Adrenal gland (tissue), 12 donors: ENCODE data around the gene CUL2. TPM values are rescaled to one million over a fixed set of nuclear protein-coding genes. Genes with fewer than 3 reads are reported as not detected.

Source experiments
- DNase-seq, 7 donors: peaks; one replicate each; pipeline ENCODE4 v3.0.0-alpha.2; 2019 to 2020
- H3K27ac ChIP-seq, 5 donors: fragments of 200-600 bp; sonication (generic) in 4 of 5; 1 replicate in 3 of 5; 2 replicates in 2 of 5; pipeline versions ENCODE4 v1.5.1 to v1.8.0; 2016 to 2020; ENCODE audit warnings: mild to moderate bottlenecking in 1 of 5
- H3K27me3 ChIP-seq: fragments of 200-600 bp; 2 replicates; pipeline ENCODE4 v1.8.0; 2021
- H3K36me3 ChIP-seq, 2 donors: fragments of 200-600 bp; replicated peaks in 1 of 2; 1 replicate in 1 of 2; 2 replicates in 1 of 2; pipeline versions ENCODE4 v1.5.1 to v1.8.0; 2018 to 2022
- H3K4me1 ChIP-seq, 2 donors: fragments of 200-600 bp; replicated peaks in 1 of 2; 1 replicate in 1 of 2; 2 replicates in 1 of 2; pipeline versions ENCODE4 v1.5.1 to v1.8.0; 2018 to 2021
- H3K4me3 ChIP-seq, 4 donors: fragments of 200-600 bp; sonication (generic) in 3 of 4; one replicate each; pipeline ENCODE4 v1.5.1; 2016 to 2018
- H3K9me3 ChIP-seq, 3 donors: fragments of 200-600 bp; sonication (generic) in 1 of 3; replicated peaks in 1 of 3; 1 replicate in 2 of 3; 2 replicates in 1 of 3; pipeline versions ENCODE4 v1.5.1 to v1.8.0; 2016 to 2021
- CTCF ChIP-seq, 6 experiments: fragments of 450-650 bp in 4 of 6; fragments of 200-600 bp in 2 of 6; sonication (generic) in 1 of 6; IDR thresholded peaks; 1 replicate in 5 of 6; 2 replicates in 1 of 6; pipeline versions ENCODE4 v1.5.1 to v1.8.0; 2016 to 2021; ENCODE audit warnings: antibody characterized with exemption in 6 of 6, mild to moderate bottlenecking in 2 of 6, moderate library complexity in 1 of 6
- POLR2A ChIP-seq, 2 donors: fragments of 450-650 bp; IDR thresholded peaks; one replicate each; pipeline ENCODE4 v1.6.1; 2017; ENCODE audit warnings: antibody characterized with exemption in 2 of 2, mild to moderate bottlenecking in 2 of 2, moderate library complexity in 1 of 2
- WGBS, 4 donors: extraction: QIAGEN DNeasy Blood & Tissue Kit in 2 of 4; methylation state at CpG; one replicate each; pipeline versions ENCODE4 v1.1.5 to v1.1.7; 2013 to 2017; 5-methylcytosine and 5-hydroxymethylcytosine counted together
- intact Hi-C, 2 donors: fragments of 100-400 bp; cut with DNase I; formaldehyde crosslinking; loops; one replicate each; pipeline versions ENCODE4 v1.14.1 to v1.15.0; 2022 to 2023
- polyA plus RNA-seq, 3 donors: library from polyadenylated mRNA; stranded (reverse); fragments of 200-250 nt in 2 of 3; fragments of 350-450 nt in 1 of 3; fragmentation: Illumina TruSeq in 1 of 3; extraction: RNeasy Lipid Tissue Mini Kit (QIAGEN cat#74804) in 1 of 3; gene quantifications; one replicate each; pipeline ENCODE4 v1.2.3, GENCODE V29; 2013 to 2014
- total RNA-seq, 9 donors: library from RNA; depleted of rRNA in 4 of 9; stranded (reverse); fragments of >200 nt in 4 of 9; fragments of 120-200 nt in 1 of 9; fragmentation: NEBNext Ultra II Directional in 1 of 9; extraction: Animal tissue kit (Norgen Biotek cat#: 25700) in 1 of 9; gene quantifications; one replicate each; pipeline versions ENCODE4 v1.1.0 to v1.2.4, GENCODE V29; 2013 to 2023
- donor health status: healthy with polysubstance abuse.
- donor health status: Bipolar disorder and iron deficiency.
- donor health status: DM: yes; HTN: yes; CAD: no.
- donor health status: DM: no; HTN: no; CAD: no.
- donor health status: DM: no; HTN: no; CAD: no.
- donor health status: DM: yes; HTN: yes; CAD: no.

The CUL2 gene
- total and polyA plus RNA-seq, 12 donors = 6.2 to 52.2 (median 26.1) TPM

DNA sequence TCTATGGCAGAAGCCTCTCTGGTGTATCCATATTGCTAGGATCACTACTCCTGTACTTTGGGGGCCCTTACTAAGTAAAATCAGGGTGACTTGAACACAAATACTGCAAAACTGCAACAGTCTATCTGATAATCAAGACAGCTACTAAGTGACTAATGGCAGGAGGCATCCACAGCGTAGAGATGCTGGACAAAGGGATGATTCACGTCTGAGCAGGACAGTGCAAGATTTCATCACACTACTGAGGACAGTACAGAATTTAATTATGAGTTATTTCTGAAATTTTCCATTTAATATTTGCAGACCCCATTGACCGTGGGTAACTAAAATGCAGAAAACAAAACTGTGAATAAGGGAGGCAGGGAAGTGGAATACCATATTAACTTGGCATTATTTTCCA lies 10.4 kb downstream of the CUL2 start:
- no peak overlapping the region for H3K4me3 ChIP-seq
- no peaks in the 10 kb centered on the region for H3K27me3 ChIP-seq
- TF ChIP-seq CTCF (IDR thresholded peaks at IDR 0.05) (no peak), POLR2A (IDR thresholded peaks at IDR 0.05) (no peak)
- peak; percentile 28 to 81 (median 74) for DNase-seq
- peak overlapping the region in 3 of 5 donors; percentile 23 to 40 (median 31) for H3K27ac ChIP-seq
- peaks cover 3 to 11% of the 10 kb centered on the region in 2 donors for H3K4me1 ChIP-seq
- 15 to 44% (median 33%) methylated on average over 3 of the region's 3 CpGs for WGBS, 4 donors
- intact Hi-C loops = no loop called here
- H3K9me3 ChIP-seq = no peaks in the 10 kb centered on the region
- H3K36me3 ChIP-seq = no peaks in the 10 kb centered on the region

DNA sequence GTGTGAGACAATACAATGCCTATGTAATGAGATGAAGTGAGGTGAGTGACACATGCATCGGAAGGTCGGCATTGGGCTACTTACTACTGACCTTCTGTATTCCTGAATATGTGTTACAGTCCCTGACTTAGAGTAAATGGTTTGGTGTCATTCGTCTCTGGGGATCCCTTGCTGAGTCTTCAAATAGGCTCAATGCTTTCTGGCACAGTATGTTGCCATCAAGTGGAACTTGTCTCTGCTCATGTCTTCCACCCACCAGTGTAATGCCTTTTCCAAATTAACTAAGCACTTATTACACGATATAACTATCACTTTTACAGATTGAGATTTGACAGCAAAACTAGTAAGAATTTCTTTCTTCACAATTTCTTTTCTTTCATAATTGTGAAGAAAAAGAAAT lies 10.9 kb downstream of the CUL2 start:
- 65 to 80% (median 75%) methylated on average over 4 of the region's 4 CpGs for WGBS, 4 donors
- no peak for DNase-seq
- peaks cover 3 to 11% of the 10 kb centered on the region in 2 donors for H3K4me1 ChIP-seq
- intact Hi-C loops = no loop called here
- no peaks in the 10 kb centered on the region for H3K9me3 ChIP-seq
- H3K27ac ChIP-seq = peak overlapping the region in 1 of 5 donors; percentile 44
- no peaks in the 10 kb centered on the region for H3K27me3 ChIP-seq
- no peak overlapping the region for H3K4me3 ChIP-seq
- TF ChIP-seq CTCF (IDR thresholded peaks at IDR 0.05) (no peak), POLR2A (IDR thresholded peaks at IDR 0.05) (no peak)
- no peaks in the 10 kb centered on the region for H3K36me3 ChIP-seq

DNA sequence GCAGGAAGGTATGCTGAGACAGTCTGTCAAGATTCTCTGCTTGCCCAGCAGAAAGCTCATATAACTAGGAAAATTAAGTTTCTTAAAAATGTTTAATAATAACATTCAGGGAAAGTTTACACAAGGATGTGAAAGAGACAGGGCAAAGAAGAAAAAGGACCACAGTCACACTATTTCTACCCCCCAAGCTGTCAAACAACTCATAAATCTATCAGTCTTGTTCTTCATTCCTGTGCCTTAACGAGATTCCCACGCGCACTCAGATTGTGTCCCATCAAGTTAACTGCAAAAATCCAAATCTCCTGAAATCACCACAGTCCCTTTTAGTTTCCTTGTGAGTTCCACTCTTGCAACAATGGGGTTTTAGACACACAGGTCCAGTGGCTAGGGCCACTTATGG lies 14.9 kb downstream of the CUL2 start:
- WGBS, 4 donors = 90 to 96% (median 95%) methylated on average over 3 of the region's 3 CpGs
- H3K9me3 ChIP-seq = no peaks in the 10 kb centered on the region
- TF ChIP-seq POLR2A (IDR thresholded peaks at IDR 0.05) (no peak), CTCF (IDR thresholded peaks at IDR 0.05) (no peak)
- no peak overlapping the region for H3K27ac ChIP-seq
- no peaks in the 10 kb centered on the region for H3K36me3 ChIP-seq
- DNase-seq = no peak
- no peaks in the 10 kb centered on the region for H3K27me3 ChIP-seq
- H3K4me3 ChIP-seq = no peak overlapping the region
- intact Hi-C loops = no loop called here
- H3K4me1 ChIP-seq = peaks cover 3 to 11% of the 10 kb centered on the region in 2 donors

DNA sequence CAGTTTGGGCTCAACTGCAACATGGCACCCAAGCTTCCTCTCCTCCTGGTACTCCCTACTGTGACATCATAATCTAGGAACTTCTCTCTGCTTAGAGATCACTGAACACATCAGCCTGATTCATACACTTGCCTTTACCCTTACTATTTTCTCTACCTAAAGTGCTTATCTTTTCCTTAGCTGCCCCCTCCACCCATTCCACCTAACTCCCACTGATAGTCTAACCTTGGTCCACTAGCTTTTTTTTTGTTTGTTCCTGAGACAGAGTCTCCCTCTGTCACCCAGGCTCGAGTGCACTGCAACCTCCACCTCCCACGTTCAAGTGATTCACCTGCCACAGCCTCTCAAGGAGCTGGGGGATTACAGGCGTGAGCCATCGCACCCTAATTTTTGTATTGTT lies 15.9 kb downstream of the CUL2 start:
- Histone ChIP-seq H3K4me1 (peaks cover 0 to 3% of the 10 kb centered on the region in 2 donors), H3K4me3 (no peak overlapping the region), H3K9me3 (no peaks in the 10 kb centered on the region), H3K27me3 (no peaks in the 10 kb centered on the region), H3K27ac (no peak overlapping the region), H3K36me3 (peaks cover 0 to 1% of the 10 kb centered on the region in 2 donors)
- intact Hi-C loops = no loop called here
- WGBS, 4 donors = 80 to 93% (median 84%) methylated on average over 4 of the region's 4 CpGs
- TF ChIP-seq CTCF (IDR thresholded peaks at IDR 0.05) (no peak), POLR2A (IDR thresholded peaks at IDR 0.05) (no peak)
- DNase-seq = no peak
